GM08714 (cell line): ENCODE measurements around the gene ELL.
"Not testable (repeated sequence)": the region's sequence is repeated elsewhere in the genome, so short reads cannot be mapped to it uniquely, and the experiment has no call there.

Source experiments
- H3K4me3 ChIP-seq: fragments of 200-500 bp; sonication (Bioruptor generic); 2 replicates; pipeline ENCODE4 v1.5.1; 2014; ENCODE audit warnings: mild to moderate bottlenecking, low read length, inconsistent platforms
- ZNF274 ChIP-seq: IDR thresholded peaks from 2 replicates; pipeline ENCODE4 v1.6.1; 2012; ENCODE audit warnings: mild to moderate bottlenecking, low read depth, low read length

ELL gene

DNA sequence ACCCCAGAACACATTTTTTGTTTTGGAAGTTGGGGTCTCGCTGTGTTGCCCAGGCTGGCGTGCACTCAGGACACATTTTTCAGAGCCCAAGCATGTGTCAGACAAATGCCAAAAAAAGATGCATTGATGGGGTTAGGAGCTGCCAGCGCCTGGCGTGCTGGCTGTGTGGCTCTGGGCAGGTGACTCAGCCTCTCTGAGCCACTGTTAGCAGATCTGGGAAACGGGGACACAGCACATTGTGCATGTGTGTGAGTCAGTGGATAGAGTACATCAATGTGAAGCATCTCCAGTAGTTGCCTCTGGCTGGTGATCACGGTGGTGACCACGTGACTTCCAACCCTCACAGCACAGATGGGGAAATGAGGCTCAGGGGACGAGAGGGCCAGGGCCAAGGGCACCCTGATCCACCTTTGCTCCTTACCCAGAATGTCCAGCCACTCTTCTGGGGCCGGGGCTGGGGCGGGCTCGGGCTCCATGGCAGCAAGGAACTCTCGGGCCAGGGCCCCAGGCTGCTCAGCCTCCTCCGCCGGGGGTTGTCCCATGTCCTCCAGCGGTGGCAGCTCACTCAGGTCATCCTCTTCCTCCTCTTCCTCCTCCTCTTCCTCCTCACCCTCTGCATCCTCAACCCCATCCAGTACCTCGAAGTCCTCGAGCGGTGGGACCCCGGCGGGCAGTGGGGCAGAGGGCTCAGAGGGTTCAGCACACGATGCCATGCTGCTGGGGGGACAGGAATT, 19.6 kb upstream of the ELL start:
- no peak for TF ChIP-seq ZNF274
- no peak overlapping the region for H3K4me3 ChIP-seq

GRCh38 chr19:18540200-18540599, 18.3 kb upstream of the ELL start:
- H3K4me3 ChIP-seq, result not testable (repeated sequence)

- TF ChIP-seq ZNF274, result no peak
- no peak overlapping the region for H3K4me3 ChIP-seq
Observed at GRCh38 chr19:18539372-18539771, 17.5 kb upstream of the ELL start.

GRCh38 chr19:18538115-18538514, 16.2 kb upstream of the ELL start:
- H3K4me3 ChIP-seq, result no peak overlapping the region
- no peak for TF ChIP-seq ZNF274

- H3K4me3 ChIP-seq, result no peak overlapping the region
- TF ChIP-seq ZNF274, result no peak
Observed at GRCh38 chr19:18537431-18537830, 15.6 kb upstream of the ELL start.

- no peak overlapping the region for H3K4me3 ChIP-seq
- TF ChIP-seq ZNF274, result no peak
Observed at GRCh38 chr19:18536475-18536874, 14.6 kb upstream of the ELL start.

- no peak overlapping the region for H3K4me3 ChIP-seq
- TF ChIP-seq ZNF274, result no peak
Observed at GRCh38 chr19:18533058-18533457, 11.2 kb upstream of the ELL start.

DNA sequence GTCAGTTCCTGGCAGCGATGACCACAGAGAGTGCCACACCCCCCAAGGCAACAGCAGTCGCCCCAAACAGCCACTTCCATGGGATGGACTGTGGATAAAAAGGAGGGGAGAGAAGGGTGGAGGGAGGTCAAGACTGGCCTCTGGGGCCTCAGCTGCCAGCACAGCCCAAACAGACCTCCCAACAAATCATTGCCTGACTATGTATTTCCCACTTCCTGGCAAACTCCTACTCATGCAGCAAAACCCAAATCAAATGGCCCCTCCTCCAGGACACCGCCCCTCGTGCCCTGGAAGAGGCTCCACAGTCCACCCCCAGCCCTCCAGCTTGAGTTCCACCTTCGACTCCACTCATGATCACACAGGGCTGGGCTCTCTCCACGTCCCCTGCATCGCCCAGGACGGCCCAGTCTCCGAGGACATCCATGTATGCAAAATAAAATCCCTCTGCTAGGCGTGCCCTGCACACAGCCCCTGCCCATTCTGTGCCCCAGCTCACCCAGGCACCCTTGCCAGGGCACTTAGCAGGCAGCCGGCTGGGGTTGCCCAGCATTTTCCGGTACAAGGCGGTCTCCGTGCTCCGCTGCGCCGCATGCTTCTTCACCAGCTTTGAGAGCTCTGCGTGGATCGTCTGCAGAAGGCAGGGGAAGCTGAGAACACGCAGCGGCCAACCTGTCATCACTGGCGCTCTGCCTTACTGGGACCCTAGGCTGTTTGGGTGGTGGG, 10.5 kb upstream of the ELL start:
- H3K4me3 ChIP-seq, result no peak overlapping the region
- TF ChIP-seq ZNF274, result no peak

GRCh38 chr19:18531485-18531884, 9.6 kb upstream of the ELL start:
- H3K4me3 ChIP-seq, result no peak overlapping the region
- no peak for TF ChIP-seq ZNF274

GRCh38 chr19:18529782-18530181, 7.9 kb upstream of the ELL start:
- no peak overlapping the region for H3K4me3 ChIP-seq
- no peak for TF ChIP-seq ZNF274

DNA sequence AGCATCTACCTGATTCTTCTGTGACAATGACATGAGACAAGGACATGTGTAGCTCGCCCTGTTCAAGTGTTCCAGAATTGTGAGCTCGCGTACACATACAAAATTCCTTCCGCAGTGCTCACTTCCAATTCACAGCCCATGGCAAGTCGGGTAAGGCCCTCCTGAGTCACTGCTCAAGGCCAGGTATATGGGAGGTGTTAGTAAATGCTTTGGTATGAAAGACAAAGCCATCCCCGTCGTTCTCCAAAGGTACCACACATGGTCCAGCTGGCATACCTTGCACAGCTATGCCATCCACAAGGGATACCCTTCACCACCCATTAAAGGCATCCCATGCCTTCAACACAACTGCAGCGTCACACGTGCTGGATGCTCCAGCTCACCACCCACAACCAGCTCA, 4.4 kb upstream of the ELL start:
- H3K4me3 ChIP-seq, result no peak overlapping the region
- TF ChIP-seq ZNF274, result no peak

- H3K4me3 ChIP-seq, result no peak overlapping the region
- TF ChIP-seq ZNF274, result no peak
Observed at GRCh38 chr19:18523841-18524240, 2.0 kb upstream of the ELL start.

DNA sequence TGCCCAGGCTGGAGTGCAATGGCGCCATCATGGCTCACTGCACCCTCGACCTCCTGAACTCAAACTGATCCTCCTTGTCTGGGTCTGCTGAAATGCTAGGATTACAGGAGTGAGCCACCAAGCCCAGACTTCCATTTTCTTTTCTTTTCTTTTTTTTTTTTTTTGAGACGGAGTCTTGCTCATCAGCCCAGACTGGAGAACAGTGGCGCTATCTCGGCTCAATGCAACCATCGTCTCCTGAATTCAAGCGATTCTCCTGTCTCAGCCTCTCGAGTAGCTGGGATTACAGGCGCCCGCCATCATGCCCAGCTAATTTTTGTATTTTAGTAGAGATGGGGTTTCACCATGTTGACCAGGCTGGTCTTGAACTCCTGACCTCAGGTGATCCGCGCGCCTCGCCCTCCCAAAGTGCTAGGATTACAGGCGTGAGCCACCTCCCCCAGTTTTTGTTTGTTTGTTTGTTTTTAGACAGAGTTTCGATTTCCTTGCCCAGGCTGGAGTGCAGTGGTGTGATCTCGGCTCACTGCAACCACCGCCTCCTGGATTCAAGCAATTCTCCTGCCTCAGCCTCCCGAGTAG, 1.1 kb upstream of the ELL start:
- peak overlapping the region; percentile 16; the same call in 1 of the 2 replicates for H3K4me3 ChIP-seq

DNA sequence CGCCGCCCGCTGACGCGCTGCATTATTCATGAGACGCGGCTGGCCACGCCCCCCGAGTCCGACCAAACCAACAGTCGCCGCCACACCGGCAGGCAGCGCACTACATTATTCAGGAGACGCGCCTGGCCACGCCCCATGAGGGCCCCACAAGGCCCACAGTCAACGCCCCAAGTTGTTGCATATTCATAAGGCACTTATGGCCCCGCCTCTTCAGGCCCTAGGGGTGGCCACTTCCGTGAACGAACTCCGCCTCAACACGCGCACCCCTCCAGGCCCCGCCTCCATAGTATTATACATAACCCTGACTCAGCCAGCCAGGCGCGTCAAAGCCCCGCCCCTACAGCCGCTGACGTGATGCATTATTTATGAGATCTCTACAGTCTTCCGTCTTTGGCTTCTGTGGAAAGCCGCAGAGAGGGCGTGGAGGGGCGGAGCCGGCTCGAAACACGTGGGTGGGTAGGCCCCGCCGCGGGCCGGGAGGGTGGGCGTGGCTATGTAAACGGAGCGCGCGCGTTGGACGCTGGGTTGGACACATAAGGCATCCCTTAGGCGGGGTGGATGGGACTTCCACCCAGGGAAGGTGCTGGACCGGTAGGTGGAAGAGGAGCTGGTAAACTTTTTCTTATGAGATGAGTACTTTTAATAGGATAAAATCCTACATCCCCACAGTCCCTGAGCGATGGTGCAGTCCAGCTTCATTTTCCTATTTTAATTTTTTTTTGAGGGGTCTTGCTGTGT, 423 bp upstream of the ELL start:
- H3K4me3 ChIP-seq, result peak overlapping the region; percentile 16; the same call in 1 of the 2 replicates
- no peak for TF ChIP-seq ZNF274
